Urothelium cell line (cell line): Measurements from ENCODE around the gene SIDT1.

Experiments
- DNase-seq: peaks from one replicate; pipeline ENCODE4 v3.0.0; 2011; ENCODE audit warnings: low spot score, mixed read lengths
- FAIRE-seq: peaks from 2 replicates; lab custom pipeline; 2011; peaks lifted over from hg19 to GRCh38; lab: Jason Lieb, UNC

Gene SIDT1

DNA sequence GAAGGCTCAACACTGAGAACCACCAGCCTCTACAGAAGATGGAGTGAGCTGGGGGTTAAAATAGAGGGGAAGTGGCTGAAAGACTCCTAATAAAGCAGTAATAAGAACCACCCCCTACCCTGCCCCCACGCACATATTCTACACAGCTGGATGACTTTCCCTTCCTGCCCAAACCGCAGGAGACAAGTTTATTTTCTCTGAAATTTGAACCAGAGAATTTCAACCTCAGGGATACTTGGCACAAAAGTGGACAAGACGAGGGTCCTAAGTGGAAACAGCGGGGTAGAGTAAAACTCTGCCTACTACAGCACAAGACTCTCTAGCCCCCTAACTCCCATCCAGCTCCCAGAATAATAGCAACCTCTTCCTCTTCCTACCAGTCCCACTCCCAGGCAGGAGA lies 135.7 kb downstream of the SIDT1 start:
- FAIRE-seq: no peak

DNA sequence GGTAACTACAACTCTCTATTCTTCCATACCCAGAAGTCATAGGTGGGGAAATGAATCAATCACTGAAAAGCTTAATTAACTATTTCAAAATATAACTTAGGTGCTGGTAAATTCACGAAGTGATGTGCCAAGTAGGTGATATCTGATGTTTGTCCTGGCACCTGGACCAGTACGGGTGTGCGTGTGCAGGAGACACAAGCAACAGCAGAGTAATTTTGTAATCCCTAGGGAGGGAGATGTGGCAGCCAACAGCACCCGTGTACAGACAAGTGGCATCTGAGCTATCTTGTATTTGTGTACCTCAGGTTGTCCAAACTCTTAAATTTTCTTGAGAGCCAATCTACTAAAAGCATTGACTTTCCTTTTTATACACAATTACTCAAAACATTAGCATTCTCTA lies 141.2 kb downstream of the SIDT1 start:
- no peak for FAIRE-seq
- no peak for DNase-seq

More for the DNA sequence above, 135.7 kb downstream of the SIDT1 start:
- DNase-seq: no peak

DNA sequence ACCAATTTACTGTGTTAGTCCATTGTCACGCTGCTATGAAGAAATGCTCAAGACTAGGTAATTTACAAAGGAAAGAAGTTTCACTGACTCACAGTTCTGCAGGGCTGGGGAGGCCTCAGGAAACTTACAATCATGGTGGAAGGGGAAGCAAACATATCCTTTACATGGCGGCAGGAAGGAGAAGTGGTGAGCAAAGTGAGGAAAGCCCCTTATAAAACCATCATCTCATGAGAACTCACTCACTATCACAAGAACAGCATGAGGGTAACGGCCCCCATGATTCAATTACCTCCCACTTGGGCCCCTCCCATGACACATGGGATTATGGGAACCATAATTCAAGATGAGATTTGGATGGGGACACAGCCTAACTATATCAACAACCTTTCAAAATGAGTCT lies 143.9 kb downstream of the SIDT1 start:
- DNase-seq (no peak), FAIRE-seq (no peak)

DNA sequence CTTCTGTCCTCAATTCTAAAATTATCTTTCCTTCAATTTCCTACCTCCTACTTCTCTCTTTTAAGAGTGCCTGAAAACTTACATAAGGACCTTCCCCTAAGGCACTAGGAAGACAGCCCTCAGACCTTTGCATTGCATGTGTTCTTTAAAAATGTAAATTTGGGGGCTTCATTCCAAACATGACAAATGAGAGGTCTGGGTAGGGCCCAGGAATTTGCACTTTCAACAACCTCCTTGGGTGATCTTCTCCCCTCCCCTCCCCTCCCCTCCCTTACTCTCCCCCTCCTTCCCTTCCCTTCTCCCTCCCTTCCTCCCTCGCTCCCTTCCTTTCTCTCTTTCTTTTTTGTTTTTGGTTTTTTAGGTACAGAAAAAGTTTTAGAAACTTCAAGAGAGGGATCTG lies 145.4 kb downstream of the SIDT1 start:
- DNase-seq (no peak), FAIRE-seq (no peak)

DNA sequence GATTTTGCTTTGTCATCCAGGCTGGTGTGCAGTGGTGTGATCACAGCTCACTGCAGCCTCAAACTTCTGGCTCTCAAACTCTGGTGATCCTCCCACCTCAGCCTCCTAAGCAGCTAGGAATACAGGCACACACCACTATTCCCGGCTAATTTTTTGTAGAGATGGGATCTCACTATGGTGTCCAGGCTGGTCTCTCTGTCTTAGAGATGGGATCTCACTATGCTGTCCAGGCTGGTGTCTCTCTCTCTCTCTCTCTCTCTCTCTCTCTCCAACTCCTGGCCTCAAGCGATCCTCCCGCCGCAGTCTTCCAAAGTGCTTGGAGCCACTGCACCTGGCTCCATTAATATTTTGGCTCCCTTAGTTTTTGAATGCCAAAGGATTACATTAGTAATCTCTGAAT lies 146.4 kb downstream of the SIDT1 start:
- no peak for DNase-seq
- FAIRE-seq: no peak
